DMS153 treated with DMSO at 0.1 percent for 48 hours (cell line): Measurements from ENCODE around the gene SLC39A13.

ENCODE experiments used
- DNase-seq: peaks from one replicate; lab custom pipeline; 2025; ENCODE audit not compliant: unreplicated experiment; lab: John Stamatoyannopoulos, UW

The SLC39A13 gene

GRCh38 chr11:47449541-47449940, 41.2 kb downstream of the SLC39A13 start:
- DNase-seq: no peak

GRCh38 chr11:47451436-47451835, 43.0 kb downstream of the SLC39A13 start:
- DNase-seq: no peak

DNA sequence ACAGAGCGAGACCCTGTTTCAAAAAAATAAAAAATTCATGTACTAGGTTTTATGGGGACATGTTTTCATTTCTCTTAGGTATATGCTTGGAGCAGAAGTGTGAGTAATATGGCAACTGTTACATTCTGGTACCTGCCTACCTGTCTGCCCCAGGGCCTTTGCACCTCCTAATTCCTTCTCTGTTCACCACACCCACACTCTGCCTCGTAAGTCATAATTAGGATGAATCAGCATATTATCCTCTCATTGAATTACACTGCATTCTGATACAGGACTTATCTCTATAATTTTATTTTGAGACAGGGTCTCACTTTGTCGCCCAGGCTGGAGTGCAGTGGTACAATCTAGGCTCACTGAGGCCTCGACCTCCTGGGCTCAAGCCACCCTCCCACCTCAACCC, 43.6 kb downstream of the SLC39A13 start:
- DNase-seq: no peak

- DNase-seq: no peak
Measured at GRCh38 chr11:47453365-47453764, 45.0 kb downstream of the SLC39A13 start.

GRCh38 chr11:47454258-47454671, 45.9 kb downstream of the SLC39A13 start:
- peak; percentile 65 for DNase-seq

DNA sequence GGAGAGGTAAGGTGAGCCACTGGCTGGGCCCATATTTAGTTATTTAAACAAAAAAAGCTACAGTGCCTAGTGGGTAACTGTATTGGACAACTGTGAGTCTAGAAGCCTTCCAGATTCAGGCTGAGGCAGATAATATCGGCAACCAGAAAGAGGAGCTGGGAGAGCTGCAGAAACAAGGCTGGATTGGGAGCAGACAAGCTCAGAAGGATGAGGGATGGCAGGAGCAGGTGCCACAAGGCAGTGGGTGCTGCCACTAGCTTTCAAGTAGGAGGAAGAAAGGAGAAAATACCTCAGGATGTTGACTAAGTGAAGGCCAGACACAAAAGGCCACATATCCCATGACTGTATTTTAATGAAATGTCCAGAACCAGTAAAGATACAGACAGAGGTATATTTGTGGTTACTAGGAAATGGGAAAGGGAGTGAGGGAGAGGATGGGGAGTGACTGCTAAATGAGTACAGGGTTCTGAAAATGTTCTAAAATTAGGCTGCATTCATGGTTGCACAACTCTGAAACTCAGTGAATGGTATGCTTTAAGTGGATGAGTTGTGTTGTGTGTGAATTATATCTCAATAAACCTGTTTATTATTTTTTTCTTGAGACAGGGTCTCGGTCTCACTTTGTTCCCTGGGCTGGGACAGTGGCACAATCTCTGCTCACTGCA, 52.3 kb downstream of the SLC39A13 start:
- DNase-seq: no peak

GRCh38 chr11:47461876-47462275, 53.5 kb downstream of the SLC39A13 start:
- no peak for DNase-seq

DNA sequence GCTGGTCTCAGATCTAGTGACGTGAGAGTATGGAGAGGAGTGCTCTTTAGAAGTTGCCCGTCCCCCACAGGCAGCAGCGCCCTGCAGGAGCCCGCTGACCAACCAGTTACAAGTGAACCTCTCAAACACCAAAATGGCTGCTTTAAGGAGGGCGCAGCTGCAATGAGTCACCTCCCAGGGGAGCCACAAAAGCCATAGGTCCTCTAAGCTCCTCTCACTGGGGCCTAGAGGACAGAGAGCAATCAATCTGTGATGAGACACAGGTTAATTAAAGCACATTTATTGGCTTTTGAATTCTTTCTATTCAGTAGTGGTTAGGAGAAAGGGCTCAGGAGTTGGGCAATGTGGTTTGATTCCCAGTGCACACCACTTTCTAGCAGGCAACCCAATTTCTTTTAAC, 56.1 kb downstream of the SLC39A13 start:
- peak; percentile 95 for DNase-seq
